K562 (cell line): ENCODE measurements around the gene CD37. TPM values are rescaled to one million over a fixed set of nuclear protein-coding genes. Genes with fewer than 3 reads are reported as not detected.
A peak's percentile ranks its signal among the peaks of the same experiment; 100 is the strongest.

ENCODE experiments used
- ATAC-seq: fragments of 200-7000 bp; cut with Tn5 transposase; 3 replicates; pipeline ENCODE4 v1.9.1; 2020; ENCODE audit warnings: moderate library complexity
- Bru-seq: library from RNA; stranded (reverse); fragments of 400-500 nt; gene quantifications from one replicate; lab custom pipeline; 2021; lab: Mats Ljungman, UMichigan
- BruChase-seq, 2 experiments: library from RNA; stranded (reverse); fragments of 400-500 nt; gene quantifications; one replicate each; lab custom pipeline; 2021; lab: Mats Ljungman, UMichigan
- BruUV-seq: library from RNA; stranded (reverse); fragments of 400-500 nt; replicated peaks from 2 replicates; lab custom pipeline; 2021; lab: Mats Ljungman, UMichigan
- CTCF ChIA-PET: fragments of 300-600 bp; formaldehyde crosslinking; extraction: SDS; loops from one replicate; lab custom pipeline; 2021; ENCODE audit warnings: low intra/inter-chr PET ratio; lab: Yijun Ruan, JAX
- POLR2A ChIA-PET: fragments of 300-600, 350-650 bp; sonication (Branson Sonifier 250); formaldehyde crosslinking; extraction: SDS; loops from one replicate; lab custom pipeline; 2021; ENCODE audit warnings: antibody characterized with exemption, inconsistent platforms; lab: Yijun Ruan, JAX
- DNase-seq, 4 experiments: peaks; one replicate each; pipeline versions ENCODE4 v3.0.0 to v3.0.0-alpha.2; 2011 to 2018; ENCODE audit warnings: low spot score in 3 of 4, mixed read lengths in 3 of 4; ENCODE audit errors: extremely low read depth in 1 of 4
- FAIRE-seq: peaks from 2 replicates; lab custom pipeline; 2011; peaks lifted over from hg19 to GRCh38; lab: Jason Lieb, UNC
- H2AFZ ChIP-seq: 2 replicates; pipeline ENCODE4 v1.6.0; 2011; ENCODE audit warnings: low read depth, low read length, control low read depth, inconsistent platforms
- H3K27ac ChIP-seq: fragments of 200-600 bp; 3 replicates; pipeline ENCODE4 v1.8.0; 2011; ENCODE audit warnings: low read depth, mild to moderate bottlenecking, control low read depth, inconsistent platforms, low read length, moderate library complexity, mixed read lengths; ENCODE audit errors: extremely low read depth
- H3K27me3 ChIP-seq, 2 experiments: fragments of 300-600 bp in 1 of 2; 2 replicates in 1 of 2; 3 replicates in 1 of 2; pipeline versions ENCODE4 v1.6.0 to v1.8.0; 2011; ENCODE audit warnings: inconsistent platforms in 2 of 2, low read length in 2 of 2, mild to moderate bottlenecking in 1 of 2, mixed read lengths in 1 of 2, moderate library complexity in 1 of 2; ENCODE audit not compliant: control insufficient read depth in 2 of 2, insufficient read depth in 2 of 2
- H3K36me3 ChIP-seq: fragments of 300-600 bp; 3 replicates; pipeline ENCODE4 v1.8.0; 2011; ENCODE audit warnings: mild to moderate bottlenecking, low read length, inconsistent platforms; ENCODE audit not compliant: control insufficient read depth, insufficient read depth
- H3K4me1 ChIP-seq, 2 experiments: fragments of 200-600 bp in 1 of 2; replicated peaks in 1 of 2; 2 replicates in 1 of 2; 3 replicates in 1 of 2; pipeline versions ENCODE4 v1.5.1 to v1.8.0; 2011; ENCODE audit warnings: inconsistent platforms in 2 of 2, low read length in 2 of 2, mild to moderate bottlenecking in 1 of 2, mixed read lengths in 1 of 2, moderate library complexity in 1 of 2; ENCODE audit not compliant: control insufficient read depth in 2 of 2, insufficient read depth in 2 of 2
- H3K4me2 ChIP-seq: 2 replicates; pipeline ENCODE4 v1.6.1; 2011; ENCODE audit warnings: low read length, control low read depth, inconsistent platforms, mixed read lengths; ENCODE audit not compliant: insufficient read depth
- H3K4me3 ChIP-seq: fragments of 200-600 bp; sonication (generic), shearing (Covaris generic); 2 replicates; pipeline ENCODE4 v1.5.1; 2016; ENCODE audit warnings: control low read depth, inconsistent platforms
- H3K79me2 ChIP-seq: fragments of 200-600 bp; 3 replicates; pipeline ENCODE4 v1.8.0; 2011; ENCODE audit warnings: low read length, inconsistent platforms; ENCODE audit not compliant: control insufficient read depth, insufficient read depth
- H3K9ac ChIP-seq, 2 experiments: 2 replicates each; pipeline versions ENCODE4 v1.6.0 to v1.6.1; 2011; ENCODE audit warnings: low read depth in 2 of 2, low read length in 2 of 2, control low read depth in 1 of 2, inconsistent platforms in 1 of 2, mild to moderate bottlenecking in 1 of 2, mixed read lengths in 1 of 2; ENCODE audit not compliant: insufficient read depth in 1 of 2
- H3K9me1 ChIP-seq: one replicate; pipeline ENCODE4 v1.6.0; 2011; ENCODE audit warnings: inconsistent platforms, mild to moderate bottlenecking, low read length, moderate library complexity; ENCODE audit not compliant: control insufficient read depth, insufficient read depth
- H3K9me3 ChIP-seq: replicated peaks from 2 replicates; pipeline ENCODE4 v1.5.1; 2011; ENCODE audit warnings: low read depth, low read length, inconsistent platforms; ENCODE audit not compliant: control insufficient read depth, insufficient read depth
- H4K20me1 ChIP-seq: replicated peaks from 2 replicates; pipeline ENCODE4 v1.6.1; 2011; ENCODE audit warnings: low read length, inconsistent platforms, mixed read lengths; ENCODE audit not compliant: control insufficient read depth, insufficient read depth
- HNRNPK ChIP-seq: fragments of 200-400 bp; formaldehyde crosslinking; IDR thresholded peaks from one replicate; pipeline ENCODE4 v1.6.1; 2018; ENCODE audit warnings: mild to moderate bottlenecking, low read depth, low read length; ENCODE audit not compliant: poor library complexity, severe bottlenecking
- LEF1 ChIP-seq: fragments of 450-650 bp; IDR thresholded peaks from 2 replicates; pipeline ENCODE4 v1.6.1; 2016; ENCODE audit warnings: mild to moderate bottlenecking
- MEIS2 ChIP-seq: fragments of 450-650 bp; IDR thresholded peaks from 2 replicates; pipeline ENCODE4 v1.6.1; 2014; ENCODE audit warnings: mild to moderate bottlenecking; ENCODE audit not compliant: partially characterized antibody
- MYC ChIP-seq, 2 experiments: fragments of 250-450 bp in 1 of 2; sonication (Bioruptor Pico) in 1 of 2; IDR thresholded peaks; 2 replicates each; pipeline versions ENCODE4 v1.5.1 to v1.6.1; 2012 to 2021; ENCODE audit warnings: low read depth in 2 of 2, borderline replicate concordance in 1 of 2, improper control_type of control experiment in 1 of 2, low read length in 1 of 2, mild to moderate bottlenecking in 1 of 2, moderate library complexity in 1 of 2
- MYNN ChIP-seq, 2 experiments: sonication (generic); formaldehyde crosslinking in 1 of 2; IDR thresholded peaks; 2 replicates each; pipeline versions ENCODE4 v1.5.0 to v1.6.1; 2016 to 2020; ENCODE audit warnings: antibody characterized with exemption in 1 of 2, missing genetic modification reagents in 1 of 2
- NCOA4 ChIP-seq: fragments of 450-650 bp; IDR thresholded peaks from 2 replicates; pipeline ENCODE4 v1.6.1; 2018; ENCODE audit warnings: mild to moderate bottlenecking; ENCODE audit not compliant: partially characterized antibody
- RBM25 ChIP-seq: fragments of 200-400 bp; formaldehyde crosslinking; IDR thresholded peaks from 2 replicates; pipeline ENCODE4 v1.6.1; 2018; ENCODE audit warnings: low read length, low read depth, moderate library complexity; ENCODE audit not compliant: severe bottlenecking
- SAP30 ChIP-seq: fragments of 200-600 bp; sonication (generic); IDR thresholded peaks from 2 replicates; pipeline ENCODE4 v1.6.1; 2012; ENCODE audit warnings: borderline replicate concordance, low read depth, mild to moderate bottlenecking, moderate library complexity, low read length, control low read depth, inconsistent platforms; ENCODE audit not compliant: insufficient read depth, poor library complexity, severe bottlenecking
- SMAD2 ChIP-seq: fragments of 150-350 bp; IDR thresholded peaks from 2 replicates; pipeline ENCODE4 v1.6.1; 2014; ENCODE audit warnings: low read depth, mild to moderate bottlenecking, low read length
- TAF9B ChIP-seq: fragments of 450-650 bp; IDR thresholded peaks from 2 replicates; pipeline ENCODE4 v1.6.1; 2018; ENCODE audit warnings: mild to moderate bottlenecking; ENCODE audit not compliant: partially characterized antibody
- THRAP3 ChIP-seq: fragments of 450-650 bp; IDR thresholded peaks from 2 replicates; pipeline ENCODE4 v1.6.1; 2016; ENCODE audit warnings: mild to moderate bottlenecking, inconsistent platforms, borderline replicate concordance
- YY1 ChIP-seq, 3 experiments: IDR thresholded peaks; 2 replicates each; pipeline ENCODE4 v1.6.1; 2011; ENCODE audit warnings: low read length in 2 of 3, mild to moderate bottlenecking in 2 of 3, moderate library complexity in 2 of 3, borderline replicate concordance in 1 of 3, control low read depth in 1 of 3, low read depth in 1 of 3; ENCODE audit not compliant: insufficient read depth in 3 of 3, insufficient replicate concordance in 2 of 3, control insufficient read depth in 1 of 3, insufficient read length in 1 of 3; ENCODE audit errors: extremely low read depth in 1 of 3
- ZNF561 ChIP-seq: fragments of 450-650 bp; formaldehyde crosslinking; conservative IDR thresholded peaks from 2 replicates; pipeline ENCODE4 v1.4.0; 2020; ENCODE audit warnings: mild to moderate bottlenecking, moderate library complexity
- ZNF766 ChIP-seq: fragments of 200-800 bp; sonication (Bioruptor generic); conservative IDR thresholded peaks from 2 replicates; pipeline ENCODE4 v1.6.1; 2016; ENCODE audit warnings: missing genetic modification characterization, missing compliant biosample characterization
- WGBS: fragments of 100-300 bp; shearing (Covaris generic); methylation state at CpG from one replicate; pipeline ENCODE4 v1.1.6; 2016; ENCODE audit warnings: low coverage, mixed read lengths; ENCODE audit not compliant: insufficient coverage; ENCODE audit errors: missing lambda C conversion rate; 5-methylcytosine and 5-hydroxymethylcytosine counted together
- in situ Hi-C: fragments of 300-500 bp; cut with MboI; formaldehyde crosslinking; loops from 4 replicates; pipeline ENCODE4 v1.15.0; 2018; ENCODE audit warnings: inconsistent platforms, mixed read lengths
- intact Hi-C: fragments of 100-400 bp; cut with micrococcal nuclease; formaldehyde crosslinking; loops from 2 replicates; pipeline ENCODE4 v1.14.2; 2022
- long read RNA-seq, 3 experiments: library from polyadenylated mRNA in 2 of 3; library from RNA in 1 of 3; unstranded in 2 of 3; stranded (forward) in 1 of 3; transcript quantifications; one replicate each; pipeline ENCODE4 v2.0.0, GENCODE V29; 2019 to 2022
- polyA minus RNA-seq, 3 experiments: library from RNA; depleted of rRNA, polyadenylated mRNA; stranded (reverse); fragments of >200 nt; gene quantifications; 2 replicates each; pipeline ENCODE4 v1.2.3, GENCODE V29; 2011
- polyA plus RNA-seq, 8 experiments: library from polyadenylated mRNA; depleted of rRNA in 4 of 8; stranded (reverse) in 5 of 8; unstranded in 3 of 8; fragments of >200 nt; fragmentation: Nextera tagmentation in 2 of 8; fragmentation: Illumina TruSeq in 1 of 8; extraction: Ambion mirVana in 2 of 8; extraction: Trizol in 1 of 8; gene quantifications; 2 replicates each; pipeline versions ENCODE4 v1.2.1 to v1.2.3, GENCODE V29; 2011 to 2014; ENCODE audit warnings: inconsistent platforms in 1 of 8, missing spikeins in 1 of 8
- total RNA-seq, 7 experiments: library from RNA; depleted of rRNA in 6 of 7; stranded (reverse); fragments of >200 nt in 6 of 7; fragmentation: Illumina TruSeq in 2 of 7; extraction: Trizol in 2 of 7; gene quantifications; 2 replicates each; pipeline versions ENCODE4 v1.2.1 to v1.2.3, GENCODE V29; 2011 to 2021; ENCODE audit warnings: low replicate concordance in 1 of 7

The CD37 gene, protein sequence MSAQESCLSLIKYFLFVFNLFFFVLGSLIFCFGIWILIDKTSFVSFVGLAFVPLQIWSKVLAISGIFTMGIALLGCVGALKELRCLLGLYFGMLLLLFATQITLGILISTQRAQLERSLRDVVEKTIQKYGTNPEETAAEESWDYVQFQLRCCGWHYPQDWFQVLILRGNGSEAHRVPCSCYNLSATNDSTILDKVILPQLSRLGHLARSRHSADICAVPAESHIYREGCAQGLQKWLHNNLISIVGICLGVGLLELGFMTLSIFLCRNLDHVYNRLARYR
- 15.6 and 23.5 TPM in 2 replicates for total RNA-seq (2011; cell fraction: chromatin; rRNA removed; ENCODE audit: low replicate concordance)
- total RNA-seq (2011; cell fraction: nucleolus; rRNA removed) = 8.3 and 13.2 TPM in 2 replicates
- 12.3 and 15.8 TPM in 2 replicates for total RNA-seq (2011; cell fraction: nucleoplasm; rRNA removed)
- total RNA-seq (2014; rRNA removed) (4.0 and 5.0 TPM in 2 replicates), total RNA-seq (2014; rRNA removed; fragmentation: Illumina TruSeq; extraction: Trizol) (3.1 and 3.8 TPM in 2 replicates), total RNA-seq (2015; rRNA removed; fragmentation: Illumina TruSeq; extraction: Trizol) (5.0 and 6.2 TPM in 2 replicates), total RNA-seq (2021) (11.0 and 12.0 TPM in 2 replicates), polyA plus RNA-seq (2011; rRNA removed) (2.5 and 5.8 TPM in 2 replicates), polyA plus RNA-seq (2014; fragmentation: Illumina TruSeq; extraction: Trizol) (16.3 and 19.0 TPM in 2 replicates), polyA plus RNA-seq (2014; fragmentation: Nextera tagmentation; extraction: Ambion mirVana) (1 to 10 TPM; 7.4 to 8.3 TPM), polyA plus RNA-seq (2014; rRNA removed) (10.8 and 11.0 TPM in 2 replicates), polyA minus RNA-seq (2011; rRNA and poly(A)+ RNA removed) (3.6 and 5.2 TPM in 2 replicates), Bru-seq, nascent RNA (percentile 50 among the genes with signal in this experiment), BruChase-seq, experiment 1, labeled RNA remaining after a 2-hour chase (percentile 45 among the genes with signal in this experiment), BruChase-seq, experiment 2, labeled RNA remaining after a 6-hour chase (percentile 55 among the genes with signal in this experiment)
- 7.5 and 9.8 TPM in 2 replicates for polyA plus RNA-seq (2011; cell fraction: cytosol; rRNA removed)
- polyA plus RNA-seq (2011; cell fraction: nucleus; rRNA removed) = 21.2 and 22.5 TPM in 2 replicates
- polyA plus RNA-seq (2012) = 14.6 and 37.6 TPM in 2 replicates
- 5.4 and 7.6 TPM in 2 replicates for polyA minus RNA-seq (2011; cell fraction: cytosol; rRNA and poly(A)+ RNA removed)
- 3.6 and 3.8 TPM in 2 replicates for polyA minus RNA-seq (2011; cell fraction: nucleus; rRNA and poly(A)+ RNA removed)
- long read RNA-seq, experiment 1, partial matches to known transcripts = 5 of 9 reads
- long read RNA-seq, experiment 1, other reads (novel, unspliced or antisense) = 2 of 9 reads
- long read RNA-seq, experiment 2, transcript CD37-201 (8 exons, 1,265 nt) = major isoform, 5 of 16 reads
- long read RNA-seq, experiment 2, partial matches to known transcripts = 2 of 16 reads
- long read RNA-seq, experiment 2, other reads (novel, unspliced or antisense) = 3 of 16 reads
- long read RNA-seq, experiment 3, partial matches to known transcripts = 0 of 5 reads
- long read RNA-seq, experiment 3, other reads (novel, unspliced or antisense) = 0 of 5 reads

DNA sequence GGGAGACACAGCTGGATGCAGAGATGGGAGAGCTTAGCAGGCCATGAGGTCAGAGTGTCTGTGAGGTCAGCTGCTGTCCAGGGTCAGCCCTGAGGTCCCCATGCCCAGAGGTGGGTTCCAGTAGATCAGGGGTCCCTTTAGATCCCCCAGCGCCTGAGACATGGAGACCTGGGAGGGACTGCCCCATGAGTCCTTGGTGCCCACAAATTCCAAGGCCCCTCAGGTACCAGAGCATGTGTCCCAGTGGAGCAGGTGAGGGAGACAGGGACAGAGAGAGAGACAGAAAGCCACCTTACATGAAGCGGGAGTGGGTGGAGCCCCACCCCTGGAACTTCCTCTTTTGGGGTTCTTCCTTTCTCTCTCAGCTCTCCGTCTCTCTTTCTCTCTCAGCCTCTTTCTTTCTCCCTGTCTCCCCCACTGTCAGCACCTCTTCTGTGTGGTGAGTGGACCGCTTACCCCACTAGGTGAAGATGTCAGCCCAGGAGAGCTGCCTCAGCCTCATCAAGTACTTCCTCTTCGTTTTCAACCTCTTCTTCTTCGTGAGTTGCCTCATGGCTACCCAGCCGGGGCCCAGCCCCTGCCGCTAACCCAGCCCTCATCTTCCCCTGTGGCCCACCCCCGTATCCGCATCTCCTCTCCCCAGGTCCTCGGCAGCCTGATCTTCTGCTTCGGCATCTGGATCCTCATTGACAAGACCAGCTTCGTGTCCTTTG lies at the start of gene CD37:
Gene CD37, plus strand, starts transcription at position 336 of the 713 bp plus-strand sequence. Its CDS starts 135 bp downstream, at position 471.
- Histone ChIP-seq H2AFZ (peak within 1 kb of the TSS; percentile 95), H3K27me3 (no peaks in the 10 kb centered on the region), H3K27ac (peak within 1 kb of the TSS; percentile 70), H3K9me3 (no peaks in the 10 kb centered on the region), H4K20me1 (no peaks in the 10 kb centered on the region), H3K4me3 (peak within 1 kb of the TSS; percentile 27), H3K36me3 (0 out of 3 replicates have a peak, but pooled peaks cover 2% of the 10 kb centered on the region), H3K4me1 (peaks cover 39 to 67% of the 10 kb centered on the region in 2 experiments), H3K4me2 (peak within 1 kb of the TSS; percentile 77), H3K9ac (peak within 1 kb of the TSS; percentile 57 to 87), H3K79me2 (no peaks in the 10 kb centered on the region), H3K9me1 (no peaks in the 10 kb centered on the region)
- ChIA-PET POLR2A (interaction anchor here (1.0 kb wide), 1 partner anchor 18 kb away, joined by 4 read pairs; no protein-coding TSS in a partner anchor), CTCF (no interaction called here)
- DNase-seq = peak; percentile 40 to 65 (median 54)
- in situ Hi-C loops (no loop called here), intact Hi-C loops (no loop called here)
- WGBS = 19% methylated on average over 11 of the region's 13 CpGs
- FAIRE-seq = peak; percentile 77
- ATAC-seq = peak; percentile 21
- BruUV-seq = no TSS peak
- TF ChIP-seq TAF9B = no peak
- no peak for TF ChIP-seq MEIS2
- no peak for TF ChIP-seq LEF1
- TF ChIP-seq SAP30 = no peak
- TF ChIP-seq NCOA4 = no peak
- TF ChIP-seq SMAD2 = no peak
- TF ChIP-seq ZNF561 (CRISPR knock-in tag) = no peak
- no peak for TF ChIP-seq HNRNPK
- no peak for TF ChIP-seq MYC (IDR thresholded peaks at IDR 0.05; ENCODE audit: low read depth, low read length)
- no peak for TF ChIP-seq MYC (CRISPR knock-in tag; IDR thresholded peaks at IDR 0.05; ENCODE audit: borderline replicate concordance, low read depth)
- no peak for TF ChIP-seq ZNF766 (CRISPR knock-in tag)
- no peak for TF ChIP-seq MYNN (IDR thresholded peaks at IDR 0.05)
- TF ChIP-seq MYNN (CRISPR knock-in tag; IDR thresholded peaks at IDR 0.05) = no peak
- TF ChIP-seq YY1 (IDR thresholded peaks at IDR 0.05; ENCODE audit: borderline replicate concordance in 1 of 3, control insufficient read depth in 1 of 3, extremely low read depth in 1 of 3, insufficient read depth in 3 of 3, insufficient read length in 1 of 3, insufficient replicate concordance in 2 of 3, low read depth in 1 of 3, low read length in 2 of 3) = peak in 1 of 3 experiments; percentile 23
- no peak for TF ChIP-seq THRAP3
- TF ChIP-seq RBM25 = no peak
